Erythroblast (primary cell): ENCODE results near the gene SOCS3.
"Not testable (repeated sequence)": the region's sequence is repeated elsewhere in the genome, so short reads cannot be mapped to it uniquely, and the experiment has no call there.

Experiments used
- DNase-seq, 2 experiments: peaks; one replicate each; lab custom pipeline; 2025; lab: John Stamatoyannopoulos, UW
- GATA1 ChIP-seq: IDR thresholded peaks from 2 replicates; pipeline ENCODE4 v1.6.1; 2011; ENCODE audit warnings: low read depth, mild to moderate bottlenecking, control low read depth, low read length, moderate library complexity
- POLR2A ChIP-seq: IDR thresholded peaks from 2 replicates; pipeline ENCODE4 v1.6.1; 2011; ENCODE audit warnings: mild to moderate bottlenecking, low read length

SOCS3 gene

DNA sequence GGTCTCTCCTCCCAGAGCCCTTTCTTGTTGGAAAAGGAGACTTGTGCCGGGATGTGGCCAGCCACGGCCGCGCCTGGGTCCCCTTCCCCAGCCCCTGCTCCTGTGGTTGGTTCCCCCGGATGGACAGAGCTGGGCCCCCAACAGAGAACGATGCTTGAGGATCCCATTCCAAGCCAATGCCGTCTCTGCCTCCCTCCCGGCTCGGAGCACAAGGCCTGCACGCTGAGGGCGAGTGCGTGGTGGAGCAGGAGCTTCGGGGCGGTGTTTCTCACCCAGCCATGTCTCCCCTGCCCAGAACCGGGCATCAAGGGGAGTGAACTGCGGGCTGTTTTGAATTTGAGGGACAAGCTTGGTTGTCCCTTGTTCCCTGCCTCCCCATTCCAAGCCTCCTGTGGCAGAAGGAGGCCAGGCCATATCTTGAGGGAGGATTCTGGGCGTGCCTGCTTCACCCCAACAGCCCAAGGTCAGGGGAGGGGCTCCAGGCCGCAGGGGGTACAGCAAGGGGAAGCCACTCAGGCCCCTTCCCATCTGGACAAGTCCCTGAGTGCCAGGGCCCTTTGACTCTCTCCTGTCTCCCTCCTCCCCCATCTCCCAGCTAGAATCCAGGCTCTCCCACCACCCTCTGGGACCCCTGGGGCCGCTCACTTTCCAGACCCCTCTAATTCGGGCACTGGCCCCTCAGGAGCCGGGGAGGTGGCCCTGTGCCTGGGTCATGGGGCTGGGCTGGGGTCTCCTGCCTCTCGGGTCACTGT is 43.6 kb downstream of the SOCS3 start:
- TF ChIP-seq POLR2A = no peak
- no peak for TF ChIP-seq GATA1
- no peak for DNase-seq

DNA sequence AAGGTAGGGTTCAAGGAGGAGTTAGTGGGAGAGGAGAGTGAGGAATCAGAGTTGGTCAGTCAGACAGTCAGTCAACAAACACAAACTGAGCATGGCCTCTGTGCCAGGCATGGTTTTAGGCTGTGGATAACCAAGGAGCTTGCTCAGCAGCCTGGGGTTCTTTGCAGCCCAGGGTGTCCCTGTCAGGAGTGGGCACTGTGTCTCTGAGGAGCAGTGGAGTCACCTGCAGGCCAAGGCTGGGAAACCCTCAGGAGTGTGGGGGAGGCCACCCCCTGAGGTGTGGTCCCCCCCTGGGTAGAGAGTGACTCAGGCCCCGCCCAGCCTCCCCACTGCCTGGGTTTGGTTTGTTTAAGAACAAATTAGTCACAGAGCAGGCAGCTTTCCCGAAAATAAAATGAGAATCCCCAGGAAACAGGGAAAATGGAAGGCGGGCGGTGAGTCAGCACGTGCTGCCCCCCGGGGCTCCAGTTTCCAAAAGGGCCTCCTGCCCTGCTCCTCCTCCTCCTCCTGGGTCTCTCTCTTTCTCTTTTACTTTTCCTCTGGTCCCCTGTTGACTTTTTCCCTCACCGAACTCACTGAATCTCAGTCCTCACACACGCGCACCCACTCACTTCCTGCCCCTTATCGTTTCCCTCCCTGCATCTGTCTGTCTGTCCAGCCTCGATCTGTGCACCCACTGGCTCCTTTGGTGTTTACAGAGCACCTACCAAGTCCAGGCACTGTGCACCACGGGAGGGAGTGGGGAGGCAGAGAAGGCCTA is 44.3 kb downstream of the SOCS3 start:
- DNase-seq = peak; percentile 15 to 39
- TF ChIP-seq POLR2A (no peak), GATA1 (no peak)

GRCh38 chr17:78314683-78315354 is 45.1 kb downstream of the SOCS3 start:
- no peak for TF ChIP-seq POLR2A
- no peak for TF ChIP-seq GATA1
- DNase-seq = no peak

GRCh38 chr17:78313735-78314648 is 45.9 kb downstream of the SOCS3 start:
- no peak for TF ChIP-seq POLR2A
- no peak for TF ChIP-seq GATA1
- peak; percentile 45 to 56 for DNase-seq

DNA sequence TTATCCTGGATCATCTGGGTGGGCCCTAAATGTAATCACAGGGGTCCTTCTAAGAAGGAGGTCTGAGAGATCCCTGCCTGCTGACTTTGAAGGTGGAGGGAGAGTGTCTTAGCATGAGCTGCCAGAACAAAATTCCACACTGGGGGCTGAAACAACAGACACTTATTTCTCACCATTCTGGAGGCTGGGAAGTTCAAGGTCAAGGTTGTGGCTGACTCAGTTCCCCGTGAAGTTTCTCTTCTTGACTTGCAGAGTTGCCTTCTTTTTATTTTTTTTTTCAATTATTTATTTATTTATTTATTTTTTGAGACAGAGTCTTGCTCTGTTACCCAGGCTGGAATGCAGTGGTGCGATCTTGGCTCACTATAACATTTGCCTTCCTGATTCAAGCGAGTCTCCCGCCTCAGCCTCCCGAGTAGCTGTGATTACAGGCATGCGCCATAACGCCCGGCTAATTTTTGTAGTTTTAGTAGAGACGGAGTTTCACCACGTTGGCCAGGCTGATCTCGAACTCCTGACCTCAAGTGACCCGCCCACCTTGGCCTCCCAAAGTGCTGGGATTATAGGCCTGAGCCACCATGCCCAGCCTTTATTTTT is 50.1 kb downstream of the SOCS3 start:
- not testable (repeated sequence) for DNase-seq

DNA sequence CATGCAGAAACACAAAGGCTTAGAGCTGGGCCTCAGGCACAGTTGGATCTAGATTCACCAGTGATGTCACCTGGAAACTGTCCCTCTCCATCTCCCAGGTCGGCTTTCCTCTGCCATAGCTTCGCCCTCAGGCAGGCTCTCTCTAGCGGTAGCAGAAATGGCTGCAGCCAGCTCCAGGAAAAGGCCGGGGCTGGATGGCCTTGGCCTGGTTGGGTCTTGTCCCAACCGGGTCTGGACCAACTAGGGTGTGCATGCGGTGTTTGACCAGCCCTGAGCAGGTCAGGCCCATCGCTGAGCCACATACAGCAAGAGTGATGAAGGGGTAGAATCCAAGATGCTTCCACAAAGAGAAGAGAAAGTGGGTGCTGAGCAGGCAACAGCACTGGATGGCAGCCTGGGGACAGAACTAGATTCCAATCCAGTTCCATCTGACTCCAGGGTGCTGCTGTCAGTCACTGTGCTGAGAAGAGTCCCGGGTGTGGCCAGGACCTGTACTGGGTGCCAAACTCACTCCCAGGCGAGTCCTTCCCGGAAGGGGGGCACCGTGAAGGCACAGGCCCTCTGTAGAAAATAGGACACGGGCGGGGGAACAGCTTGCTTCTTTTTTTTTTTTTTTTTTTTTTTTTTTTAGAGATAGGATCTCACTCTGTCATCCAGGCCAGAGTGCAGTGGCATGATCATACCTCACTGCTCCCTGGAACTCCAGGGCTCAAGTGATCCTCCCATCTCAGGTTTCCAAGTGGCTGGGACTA is 51.8 kb downstream of the SOCS3 start:
- no peak for DNase-seq
- TF ChIP-seq POLR2A = no peak
- no peak for TF ChIP-seq GATA1

GRCh38 chr17:78306913-78307312 is 53.0 kb downstream of the SOCS3 start:
- TF ChIP-seq GATA1 = no peak
- no peak for TF ChIP-seq POLR2A
- no peak for DNase-seq
